GM18511 (cell line): ENCODE results near the gene ZNF24.

Experiments used
- ATAC-seq: cut with Tn5 transposase; IDR thresholded peaks from one replicate; pipeline ENCODE4 v1.9.1; 2021; ENCODE audit warnings: mild to moderate bottlenecking, moderate library complexity; ENCODE audit not compliant: unreplicated experiment

Gene ZNF24

DNA sequence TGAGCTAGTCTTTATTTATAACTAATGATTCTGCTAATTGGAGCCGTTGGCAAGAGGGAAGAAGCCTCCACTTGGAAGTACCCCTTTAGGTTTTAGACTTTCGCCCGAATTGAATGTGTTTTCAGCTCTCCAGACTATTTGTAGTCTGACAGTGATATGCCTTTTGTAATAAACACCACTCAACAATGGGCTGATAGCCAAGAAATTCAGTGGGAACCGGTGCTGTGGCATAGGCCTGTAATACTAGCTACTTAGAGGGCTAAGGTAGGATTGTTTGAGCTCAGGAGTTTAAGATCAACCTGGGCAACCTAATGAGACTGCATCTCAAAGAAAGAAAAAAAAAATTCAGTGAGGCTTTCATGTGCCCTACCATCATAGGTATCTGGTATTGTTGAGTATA lies 40.6 kb downstream of the ZNF24 start:
- ATAC-seq: no peak

DNA sequence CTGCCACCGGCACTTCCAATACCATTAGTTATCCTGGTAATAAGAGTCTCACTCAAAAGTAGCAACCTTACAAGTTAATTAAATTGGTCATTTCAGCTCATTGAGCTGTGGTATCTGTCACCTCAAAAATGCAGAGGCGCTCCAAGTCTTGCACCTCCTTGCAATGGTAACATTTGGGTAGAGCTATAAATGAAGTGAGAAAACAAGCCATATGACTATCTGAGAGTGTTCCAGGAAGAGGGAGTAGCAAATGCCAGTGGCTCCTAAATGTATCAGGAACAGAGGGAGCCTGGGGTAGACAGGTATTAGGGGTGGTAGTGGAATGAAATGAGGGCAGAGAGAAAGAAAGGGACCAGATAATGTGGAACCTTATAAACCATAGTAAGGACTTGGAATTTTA lies 48.2 kb downstream of the ZNF24 start:
- no peak for ATAC-seq

DNA sequence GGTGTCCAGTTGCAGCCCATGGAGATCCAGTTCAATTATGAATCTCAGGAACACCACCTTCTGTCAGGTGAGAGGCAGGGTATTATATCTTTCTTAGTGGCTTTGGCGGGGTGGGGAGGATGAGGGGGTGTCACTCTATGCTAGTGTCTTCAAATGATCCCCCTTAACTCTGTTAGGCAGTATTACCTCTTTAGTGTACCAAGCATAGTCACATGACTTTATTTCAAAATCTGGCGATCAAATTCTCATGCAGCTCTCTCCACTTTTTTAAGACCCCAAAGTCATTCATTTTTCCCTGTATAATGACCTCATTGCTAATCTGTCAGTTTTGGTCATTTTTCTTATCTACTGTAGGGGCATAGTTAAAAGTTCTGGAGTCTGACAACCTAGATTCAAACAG lies 53.1 kb downstream of the ZNF24 start:
- ATAC-seq: no peak

DNA sequence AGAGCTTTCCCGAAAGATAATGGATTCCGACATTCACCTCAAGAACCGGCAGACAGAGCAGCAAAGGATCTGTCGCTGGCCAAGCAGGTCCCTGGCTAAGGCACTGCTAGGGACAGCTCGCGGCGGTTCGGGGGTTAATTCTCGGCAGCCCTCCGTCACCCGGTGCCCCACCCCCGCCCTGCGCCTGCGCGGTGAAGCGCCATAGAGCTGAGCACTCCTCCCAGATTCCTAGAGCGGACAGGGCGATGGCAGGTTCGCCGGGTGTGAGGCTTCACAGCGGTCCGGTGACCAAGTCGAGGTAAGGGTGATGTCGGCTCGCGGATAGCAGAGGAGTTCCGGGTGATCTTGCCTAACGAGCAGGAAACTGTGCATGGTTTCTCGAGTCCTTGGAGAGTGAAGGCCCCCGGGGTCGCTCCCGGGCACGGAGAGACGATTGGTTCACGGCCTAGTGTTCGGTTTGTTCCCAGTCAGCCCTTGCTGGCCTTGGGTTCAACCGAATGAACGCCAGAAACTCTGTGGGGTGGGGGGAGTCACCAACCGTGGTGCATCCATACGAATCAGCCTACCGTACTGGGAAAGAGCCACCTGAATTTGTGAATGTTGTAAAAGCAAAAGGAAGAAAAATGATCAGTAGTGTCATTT lies 54.0 kb downstream of the ZNF24 start, which contains the start of gene ZSCAN30:
Gene ZSCAN30 (minus strand): TSS at position 136 of the 642 bp plus-strand sequence. CDS start 25,877 bp downstream, outside the sequence.
- ATAC-seq: peak; percentile 95

DNA sequence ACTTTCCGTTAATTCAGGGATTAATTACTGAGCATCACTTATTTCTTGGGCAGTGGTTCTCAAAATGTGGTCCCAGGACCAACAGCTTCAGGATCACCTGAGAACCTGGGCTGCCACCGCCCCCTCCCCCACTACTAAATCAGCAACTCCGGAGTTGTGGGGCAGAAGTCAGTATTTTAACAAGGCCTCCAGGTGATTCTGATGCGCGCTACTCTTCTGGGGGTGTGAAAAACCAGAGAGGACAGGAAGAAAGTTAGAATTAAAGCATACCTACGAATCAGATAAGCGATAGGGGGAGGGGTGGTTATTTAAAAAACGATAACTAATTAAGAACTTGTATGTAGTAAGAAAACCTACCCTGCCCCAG lies 54.5 kb downstream of the ZNF24 start:
- peak; percentile 51 for ATAC-seq

DNA sequence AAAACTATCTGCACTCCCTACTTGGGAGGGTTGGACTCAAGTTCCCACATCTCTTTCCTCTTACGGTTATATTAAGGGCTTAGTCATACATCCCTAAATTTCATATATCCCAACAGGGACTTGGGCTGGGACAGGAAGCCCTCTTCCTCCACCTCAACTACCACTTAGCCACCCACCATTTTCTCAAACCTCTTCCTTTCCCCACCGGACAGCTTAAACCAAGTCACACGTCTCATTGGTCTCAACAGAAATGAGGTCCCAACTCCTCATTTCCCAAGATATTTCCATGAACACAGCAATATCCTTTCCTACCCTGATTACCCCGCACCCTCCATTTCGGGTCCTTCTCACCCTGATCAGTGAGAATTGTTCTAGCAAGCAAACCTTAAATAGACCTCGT lies 54.9 kb downstream of the ZNF24 start:
- ATAC-seq: peak; percentile 2

DNA sequence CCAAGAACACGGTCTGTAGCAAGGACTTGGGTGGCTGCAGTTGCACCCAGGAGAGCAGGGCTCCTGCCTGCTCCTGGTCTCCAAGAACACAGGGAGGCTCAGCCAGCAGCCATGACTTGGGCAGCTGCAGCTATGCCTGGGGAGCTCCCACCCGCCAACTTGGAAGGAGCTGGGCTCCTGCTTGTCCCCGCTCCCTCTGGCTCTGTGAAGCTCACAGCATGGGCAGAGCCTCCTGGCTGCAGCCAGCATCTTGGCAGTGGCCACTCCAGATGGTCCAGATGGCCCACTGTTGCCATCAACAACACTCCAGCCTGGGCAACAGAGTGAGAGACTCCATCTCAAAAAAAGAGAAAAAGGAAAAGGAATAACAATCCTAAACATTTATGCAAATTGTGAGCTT lies 59.4 kb downstream of the ZNF24 start:
- no peak for ATAC-seq

DNA sequence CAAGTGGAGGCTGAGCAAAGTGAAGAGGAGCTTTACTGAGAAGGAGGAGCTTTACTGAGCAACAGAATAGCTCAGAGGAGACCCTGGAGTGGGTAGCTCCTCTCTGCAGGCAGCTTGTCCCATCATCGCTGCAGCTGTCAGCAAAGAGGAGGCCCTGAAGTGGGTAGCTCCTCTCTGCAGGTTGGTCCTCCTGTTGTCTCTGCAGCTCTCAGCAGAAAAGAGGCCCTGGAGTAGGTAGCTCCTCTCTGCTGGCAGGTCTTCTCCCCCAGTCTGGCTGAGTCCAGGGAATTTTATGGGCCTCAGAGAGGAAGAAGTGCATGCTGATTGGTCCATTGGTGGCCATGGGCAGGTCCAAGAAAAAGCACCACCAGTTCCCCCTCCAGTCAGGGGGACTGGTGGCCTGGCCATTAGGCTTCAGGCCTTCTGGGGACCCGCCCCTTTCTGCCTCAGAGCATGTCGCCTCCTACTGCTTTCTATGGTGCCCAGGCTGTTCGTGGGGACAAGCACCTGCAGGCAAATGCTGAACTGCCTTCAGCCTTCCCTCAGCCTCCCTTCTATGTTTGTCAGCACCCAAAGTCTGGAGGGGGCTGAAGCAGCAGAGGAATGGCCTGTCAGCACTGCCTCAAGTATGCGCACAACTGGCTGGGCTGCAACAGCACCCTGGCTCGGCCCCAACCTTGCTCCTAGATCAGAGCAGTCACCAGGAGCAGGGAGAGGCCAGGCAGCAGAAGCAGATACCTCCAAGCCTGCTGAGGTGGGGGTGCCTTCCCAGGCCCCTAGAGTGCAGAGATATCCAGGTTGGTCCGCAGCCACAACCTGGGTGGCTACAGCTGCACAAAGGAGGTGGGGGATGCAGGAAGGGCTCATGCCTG lies 60.1 kb downstream of the ZNF24 start:
- no peak for ATAC-seq

DNA sequence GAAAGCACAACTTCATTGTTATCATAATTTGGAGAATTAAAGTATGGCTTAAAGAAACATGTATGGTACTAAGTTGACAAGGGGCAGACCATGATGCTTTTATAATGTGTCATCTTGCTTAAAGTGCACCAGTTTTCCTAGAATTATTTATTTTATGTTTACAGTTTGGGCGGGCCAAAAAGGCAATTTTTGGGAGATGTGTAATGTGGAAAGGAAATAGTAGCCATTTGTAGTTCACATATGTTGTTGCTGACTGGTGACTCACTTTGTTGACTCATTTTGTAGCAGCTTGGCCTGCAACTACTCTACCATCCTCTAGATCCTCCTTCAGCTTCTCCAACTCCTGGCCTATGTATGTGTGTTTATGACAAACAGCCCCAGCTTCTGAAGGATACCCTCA lies 61.9 kb downstream of the ZNF24 start:
- ATAC-seq: no peak
